EH (cell line): ENCODE results near the gene C1QB.
"Not testable (repeated sequence)": the region's sequence is repeated elsewhere in the genome, so short reads cannot be mapped to it uniquely, and the experiment has no call there.

Experiments used
- DNase-seq: peaks from one replicate; pipeline ENCODE4 v3.0.0-alpha.2; 2015; ENCODE audit warnings: low read depth

The C1QB gene

GRCh38 chr1:22666412-22666811 lies 13.4 kb downstream of the C1QB start:
- DNase-seq = no peak

GRCh38 chr1:22668840-22669239 lies 15.8 kb downstream of the C1QB start:
- not testable (repeated sequence) for DNase-seq

- no peak for DNase-seq
Measured at GRCh38 chr1:22670352-22670975, 17.4 kb downstream of the C1QB start.

- no peak for DNase-seq
Measured at GRCh38 chr1:22671999-22672398, 19.0 kb downstream of the C1QB start.

GRCh38 chr1:22673486-22674409 lies 20.7 kb downstream of the C1QB start:
- peak; percentile 64 for DNase-seq

- no peak for DNase-seq
Measured at GRCh38 chr1:22674410-22674749, 21.3 kb downstream of the C1QB start.

- not testable (repeated sequence) for DNase-seq
Measured at GRCh38 chr1:22676151-22676550, 23.1 kb downstream of the C1QB start.

GRCh38 chr1:22676916-22677583 lies 24.0 kb downstream of the C1QB start:
- DNase-seq = no peak

- DNase-seq = no peak
Measured at GRCh38 chr1:22677931-22678896, 25.2 kb downstream of the C1QB start.

GRCh38 chr1:22680726-22681125 lies 27.7 kb downstream of the C1QB start:
- no peak for DNase-seq

- no peak for DNase-seq
Measured at GRCh38 chr1:22681556-22682276, 28.7 kb downstream of the C1QB start.

- DNase-seq = no peak
Measured at GRCh38 chr1:22683547-22683946, 30.5 kb downstream of the C1QB start.

- no peak for DNase-seq
Measured at GRCh38 chr1:22685591-22686059, 32.6 kb downstream of the C1QB start.

- no peak for DNase-seq
Measured at GRCh38 chr1:22687191-22687590, 34.2 kb downstream of the C1QB start.

GRCh38 chr1:22688466-22688865 lies 35.4 kb downstream of the C1QB start:
- no peak for DNase-seq

- DNase-seq = peak; percentile 93
Measured at GRCh38 chr1:22689505-22689904, 36.5 kb downstream of the C1QB start.

- no peak for DNase-seq
Measured at GRCh38 chr1:22691031-22691753, 38.2 kb downstream of the C1QB start.

- DNase-seq = no peak
Measured at GRCh38 chr1:22694172-22694571, 41.1 kb downstream of the C1QB start.

- DNase-seq = no peak
Measured at GRCh38 chr1:22696610-22697009, 43.6 kb downstream of the C1QB start.

GRCh38 chr1:22697980-22698379 lies 44.9 kb downstream of the C1QB start:
- no peak for DNase-seq
